HEK293 (cell line): ENCODE data around the gene APOBEC3F.

Experiments
- CTCF ChIP-seq: fragments of 450-650 bp; formaldehyde crosslinking; IDR thresholded peaks from 2 replicates; pipeline ENCODE4 v1.5.1; 2016; ENCODE audit warnings: missing biosample characterization, missing genetic modification characterization
- ELK4 ChIP-seq: IDR thresholded peaks from 2 replicates; pipeline ENCODE4 v1.6.1; 2011; ENCODE audit warnings: mild to moderate bottlenecking, low read depth, low read length, borderline replicate concordance
- MEIS1 ChIP-seq: sonication (generic); formaldehyde crosslinking; IDR thresholded peaks from 2 replicates; pipeline ENCODE4 v1.8.1; 2022; ENCODE audit warnings: missing genetic modification reagents, mild to moderate bottlenecking, borderline replicate concordance
- OSR2 ChIP-seq: fragments of 450-650 bp; formaldehyde crosslinking; IDR thresholded peaks from 2 replicates; pipeline ENCODE4 v1.5.1; 2016; ENCODE audit warnings: missing biosample characterization, missing genetic modification characterization
- PRDM6 ChIP-seq: fragments of 450-650 bp; formaldehyde crosslinking; IDR thresholded peaks from 2 replicates; pipeline ENCODE4 v1.5.1; 2017; ENCODE audit warnings: missing biosample characterization, missing genetic modification characterization
- ZBTB44 ChIP-seq: fragments of 450-650 bp; IDR thresholded peaks from 2 replicates; pipeline ENCODE4 v1.5.1; 2018; ENCODE audit warnings: missing biosample characterization, mild to moderate bottlenecking, missing genetic modification characterization
- ZBTB7A ChIP-seq: fragments of 450-650 bp; formaldehyde crosslinking; IDR thresholded peaks from 2 replicates; pipeline ENCODE4 v1.5.1; 2016; ENCODE audit warnings: low read depth, missing biosample characterization, missing genetic modification characterization
- ZNF155 ChIP-seq: fragments of 450-650 bp; formaldehyde crosslinking; IDR thresholded peaks from 2 replicates; pipeline ENCODE4 v1.5.1; 2016; ENCODE audit warnings: missing biosample characterization, missing genetic modification characterization
- ZNF221 ChIP-seq: fragments of 450-650 bp; formaldehyde crosslinking; IDR thresholded peaks from 2 replicates; pipeline ENCODE4 v1.5.1; 2017; ENCODE audit warnings: missing biosample characterization, missing genetic modification characterization, borderline replicate concordance
- ZNF239 ChIP-seq: fragments of 450-650 bp; formaldehyde crosslinking; IDR thresholded peaks from 2 replicates; pipeline ENCODE4 v1.5.1; 2016; ENCODE audit warnings: missing biosample characterization, missing genetic modification characterization
- ZNF768 ChIP-seq: fragments of 450-650 bp; formaldehyde crosslinking; IDR thresholded peaks from 2 replicates; pipeline ENCODE4 v1.5.1; 2018; ENCODE audit warnings: missing biosample characterization, mild to moderate bottlenecking, missing genetic modification characterization

GRCh38 chr22:39091126-39092081, 50.7 kb downstream of the APOBEC3F start:
- no peak for TF ChIP-seq CTCF (tag by site-specific recombination)
- no peak for TF ChIP-seq OSR2 (tag by site-specific recombination)
- no peak for TF ChIP-seq ZBTB7A (tag by site-specific recombination)
- no peak for TF ChIP-seq ELK4
- TF ChIP-seq ZBTB44 (tag by site-specific recombination): no peak
- TF ChIP-seq ZNF768 (tag by site-specific recombination): no peak
- no peak for TF ChIP-seq ZNF239 (tag by site-specific recombination)
- no peak for TF ChIP-seq PRDM6 (tag by site-specific recombination)
- TF ChIP-seq MEIS1: no peak
- TF ChIP-seq ZNF221 (tag by site-specific recombination): no peak
- TF ChIP-seq ZNF155 (tag by site-specific recombination): no peak
